ENCODE data around the gene WDR37. TPM values are rescaled to one million over a fixed set of nuclear protein-coding genes. Genes with fewer than 3 reads are reported as not detected.

The WDR37 gene
- polyA plus RNA-seq, 2 donors = 4.3 to 5.0 TPM

DNA sequence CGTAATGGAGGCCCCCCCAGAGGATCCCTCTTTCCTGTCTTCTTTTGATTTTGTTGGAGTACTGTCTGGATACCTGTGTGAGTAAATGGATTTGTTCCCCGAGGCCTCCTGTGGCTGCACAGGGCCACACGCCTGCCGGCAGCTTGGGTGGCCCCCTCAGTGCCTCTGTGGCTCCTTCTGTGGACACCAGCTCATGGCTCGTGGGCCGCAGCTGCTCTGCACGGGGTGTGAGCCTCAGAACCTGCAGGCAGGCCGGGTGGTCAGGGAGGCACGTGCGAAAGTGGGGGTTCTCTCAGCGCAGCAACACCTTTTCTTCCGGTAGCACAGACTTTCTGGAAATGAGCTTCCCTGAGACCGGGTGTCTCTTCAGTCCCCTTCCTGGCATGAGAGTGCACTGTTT is 70.3 kb downstream of the WDR37 start:
- H3K4me3 ChIP-seq (ENCODE audit: low read depth in 1 of 2, low read length in 2 of 2) = no peak overlapping the region
- H3K36me3 ChIP-seq (ENCODE audit: control insufficient read depth in 2 of 2, insufficient read depth in 2 of 2, low read length in 1 of 2) = peaks cover 24 to 52% of the 10 kb centered on the region in 2 donors
- WGBS, 2 donors = 91 to 93% methylated on average over 13 of the region's 13 CpGs

GRCh38 chr10:1127629-1128028 is 71.4 kb downstream of the WDR37 start:
- Histone ChIP-seq H3K27ac (ENCODE audit: low read depth in 2 of 2, low read length in 1 of 2) (no peak overlapping the region), H3K4me1 (ENCODE audit: control insufficient read depth in 2 of 2, insufficient read depth in 2 of 2, low read length in 1 of 2) (no peaks in the 10 kb centered on the region), H3K27me3 (ENCODE audit: control insufficient read depth in 1 of 2, insufficient read depth in 2 of 2, low read length in 2 of 2) (no peaks in the 10 kb centered on the region), H3K9me3 (ENCODE audit: control insufficient read depth in 2 of 2, insufficient read depth in 1 of 2, low read depth in 1 of 2, low read length in 1 of 2) (no peaks in the 10 kb centered on the region), H3K36me3 (ENCODE audit: control insufficient read depth in 2 of 2, insufficient read depth in 2 of 2, low read length in 1 of 2) (peaks cover 15 to 51% of the 10 kb centered on the region in 2 donors), H3K4me3 (ENCODE audit: low read depth in 1 of 2, low read length in 2 of 2) (no peak overlapping the region)
- WGBS, 2 donors = 92 to 94% methylated on average over 15 of the region's 15 CpGs

More for the DNA sequence above, 70.3 kb downstream of the WDR37 start:
- Histone ChIP-seq H3K9me3 (ENCODE audit: control insufficient read depth in 2 of 2, insufficient read depth in 1 of 2, low read depth in 1 of 2, low read length in 1 of 2) (no peaks in the 10 kb centered on the region), H3K27ac (ENCODE audit: low read depth in 2 of 2, low read length in 1 of 2) (no peak overlapping the region), H3K27me3 (ENCODE audit: control insufficient read depth in 1 of 2, insufficient read depth in 2 of 2, low read length in 2 of 2) (no peaks in the 10 kb centered on the region), H3K4me1 (ENCODE audit: control insufficient read depth in 2 of 2, insufficient read depth in 2 of 2, low read length in 1 of 2) (no peaks in the 10 kb centered on the region)

DNA sequence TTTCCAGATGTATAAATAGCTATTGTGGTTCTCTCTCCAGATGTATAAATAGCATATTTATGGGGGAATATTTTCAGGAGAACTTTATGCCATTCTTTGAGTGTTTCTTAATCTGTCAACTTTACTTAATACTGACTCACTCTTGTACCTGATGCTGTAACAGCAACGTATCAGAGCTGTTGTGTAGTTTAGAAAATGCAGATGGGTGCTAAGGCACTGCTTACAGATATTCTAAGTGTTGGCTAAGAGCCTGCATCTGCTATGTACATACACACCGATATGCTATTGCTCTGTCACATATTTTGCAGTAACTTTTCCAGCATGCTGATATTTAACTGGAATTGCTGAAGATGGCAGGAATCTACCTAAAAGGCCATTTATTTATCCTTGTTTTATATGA is 71.9 kb downstream of the WDR37 start:
- Histone ChIP-seq H3K27ac (ENCODE audit: low read depth in 2 of 2, low read length in 1 of 2) (no peak overlapping the region), H3K4me3 (ENCODE audit: low read depth in 1 of 2, low read length in 2 of 2) (no peak overlapping the region), H3K27me3 (ENCODE audit: control insufficient read depth in 1 of 2, insufficient read depth in 2 of 2, low read length in 2 of 2) (no peaks in the 10 kb centered on the region), H3K4me1 (ENCODE audit: control insufficient read depth in 2 of 2, insufficient read depth in 2 of 2, low read length in 1 of 2) (no peaks in the 10 kb centered on the region), H3K36me3 (ENCODE audit: control insufficient read depth in 2 of 2, insufficient read depth in 2 of 2, low read length in 1 of 2) (peaks cover 15 to 53% of the 10 kb centered on the region in 2 donors), H3K9me3 (ENCODE audit: control insufficient read depth in 2 of 2, insufficient read depth in 1 of 2, low read depth in 1 of 2, low read length in 1 of 2) (no peaks in the 10 kb centered on the region)
- WGBS, 2 donors = 70 to 74% methylated on average over 2 of the region's 2 CpGs

GRCh38 chr10:1128649-1129048 is 72.5 kb downstream of the WDR37 start:
- Histone ChIP-seq H3K27me3 (ENCODE audit: control insufficient read depth in 1 of 2, insufficient read depth in 2 of 2, low read length in 2 of 2) (no peaks in the 10 kb centered on the region), H3K27ac (ENCODE audit: low read depth in 2 of 2, low read length in 1 of 2) (no peak overlapping the region), H3K36me3 (ENCODE audit: control insufficient read depth in 2 of 2, insufficient read depth in 2 of 2, low read length in 1 of 2) (peaks cover 15 to 51% of the 10 kb centered on the region in 2 donors), H3K9me3 (ENCODE audit: control insufficient read depth in 2 of 2, insufficient read depth in 1 of 2, low read depth in 1 of 2, low read length in 1 of 2) (no peaks in the 10 kb centered on the region), H3K4me3 (ENCODE audit: low read depth in 1 of 2, low read length in 2 of 2) (no peak overlapping the region), H3K4me1 (ENCODE audit: control insufficient read depth in 2 of 2, insufficient read depth in 2 of 2, low read length in 1 of 2) (no peaks in the 10 kb centered on the region)
- 97 to 98% methylated on average over 21 of the region's 21 CpGs for WGBS, 2 donors

DNA sequence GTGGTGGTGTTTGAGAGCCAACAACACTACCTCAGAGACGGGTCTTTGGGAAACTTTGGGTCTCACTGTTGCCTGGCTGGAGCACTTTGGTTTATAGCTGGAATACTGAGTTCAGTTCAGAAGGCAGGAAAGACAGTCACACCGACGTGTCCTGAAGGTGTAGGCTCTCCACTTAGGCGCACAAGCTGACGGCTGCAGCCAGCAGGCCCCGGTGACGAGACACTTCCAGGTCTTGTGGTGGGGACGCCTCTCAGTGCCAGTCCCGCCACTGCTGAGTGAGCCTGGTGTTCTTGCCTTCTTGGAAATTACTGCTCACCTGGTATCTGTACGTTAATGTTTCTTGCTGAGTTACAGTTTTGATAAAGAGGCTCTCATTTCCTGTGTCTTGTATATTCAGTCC is 74.0 kb downstream of the WDR37 start:
- Histone ChIP-seq H3K27me3 (ENCODE audit: control insufficient read depth in 1 of 2, insufficient read depth in 2 of 2, low read length in 2 of 2) (no peaks in the 10 kb centered on the region), H3K27ac (ENCODE audit: low read depth in 2 of 2, low read length in 1 of 2) (no peak overlapping the region), H3K4me3 (ENCODE audit: low read depth in 1 of 2, low read length in 2 of 2) (no peak overlapping the region), H3K36me3 (ENCODE audit: control insufficient read depth in 2 of 2, insufficient read depth in 2 of 2, low read length in 1 of 2) (peaks cover 15 to 38% of the 10 kb centered on the region in 2 donors), H3K4me1 (ENCODE audit: control insufficient read depth in 2 of 2, insufficient read depth in 2 of 2, low read length in 1 of 2) (no peaks in the 10 kb centered on the region), H3K9me3 (ENCODE audit: control insufficient read depth in 2 of 2, insufficient read depth in 1 of 2, low read depth in 1 of 2, low read length in 1 of 2) (no peaks in the 10 kb centered on the region)
- 95 to 99% methylated on average over 10 of the region's 10 CpGs for WGBS, 2 donors

DNA sequence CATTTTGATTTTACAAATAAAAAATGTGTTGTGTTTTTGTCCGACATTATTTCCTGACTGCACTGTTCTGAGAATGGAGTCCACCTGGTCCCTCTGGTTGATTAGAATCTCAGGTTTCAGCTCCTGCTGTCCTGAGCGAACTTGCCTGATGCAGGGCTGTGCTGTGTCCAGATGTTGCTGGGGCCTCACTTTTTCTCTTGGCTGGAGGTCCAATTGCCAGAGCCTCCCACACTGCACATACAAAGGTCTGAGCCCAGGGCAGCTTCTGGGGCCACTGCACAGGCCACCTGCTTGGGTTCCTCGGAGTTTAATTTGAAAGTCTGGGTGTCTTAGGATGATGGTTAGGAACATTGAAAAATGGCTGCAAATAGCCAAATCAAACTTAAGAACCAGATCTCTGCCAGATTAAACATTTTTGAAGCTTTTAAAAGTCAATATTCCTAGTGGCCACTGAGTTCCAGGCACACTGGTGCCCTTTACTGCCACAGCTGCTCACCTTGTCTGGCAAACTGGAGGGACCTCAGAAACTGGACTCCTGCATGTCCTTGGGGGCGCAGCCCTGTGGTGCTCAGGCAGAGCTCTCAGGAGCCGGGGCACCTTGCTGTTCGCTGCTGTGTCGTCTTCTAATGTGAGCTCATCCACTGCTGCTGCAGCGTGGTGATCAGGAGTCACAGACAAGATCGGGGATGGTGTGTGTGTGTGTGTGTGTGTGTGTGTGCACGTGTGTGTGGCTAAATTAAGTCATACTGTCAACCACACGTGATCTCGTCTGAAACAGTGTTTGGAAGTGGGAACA is 75.0 kb downstream of the WDR37 start:
- H3K4me3 ChIP-seq (ENCODE audit: low read depth in 1 of 2, low read length in 2 of 2) = no peak overlapping the region
- WGBS, 2 donors = 95% methylated on average over 12 of the region's 12 CpGs
- no peaks in the 10 kb centered on the region for H3K9me3 ChIP-seq (ENCODE audit: control insufficient read depth in 2 of 2, insufficient read depth in 1 of 2, low read depth in 1 of 2, low read length in 1 of 2)
- H3K27ac ChIP-seq (ENCODE audit: low read depth in 2 of 2, low read length in 1 of 2) = no peak overlapping the region
- no peaks in the 10 kb centered on the region for H3K4me1 ChIP-seq (ENCODE audit: control insufficient read depth in 2 of 2, insufficient read depth in 2 of 2, low read length in 1 of 2)
- no peaks in the 10 kb centered on the region for H3K27me3 ChIP-seq (ENCODE audit: control insufficient read depth in 1 of 2, insufficient read depth in 2 of 2, low read length in 2 of 2)
- peaks cover 12 to 34% of the 10 kb centered on the region in 2 donors for H3K36me3 ChIP-seq (ENCODE audit: control insufficient read depth in 2 of 2, insufficient read depth in 2 of 2, low read length in 1 of 2)

DNA sequence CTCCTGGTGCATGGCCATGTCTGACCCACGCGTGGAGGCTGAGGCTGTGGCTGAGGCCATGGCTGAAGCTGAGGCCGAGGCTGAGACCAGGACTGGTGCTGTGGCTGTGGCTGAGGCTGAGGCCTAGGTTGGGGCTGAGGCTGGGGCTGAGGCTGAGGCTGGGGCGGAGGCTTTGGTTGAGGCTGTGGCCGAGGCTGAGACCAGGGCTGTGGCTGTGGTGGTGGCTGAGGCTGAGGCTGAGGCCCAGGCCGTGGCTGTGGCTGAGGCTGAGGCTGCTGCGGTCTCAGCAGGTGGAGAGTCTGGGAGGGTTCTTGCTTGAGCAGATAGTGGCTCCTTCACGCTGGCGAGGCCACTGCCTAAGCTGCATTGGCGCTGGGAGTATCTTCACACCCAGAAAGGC is 76.4 kb downstream of the WDR37 start:
- H3K36me3 ChIP-seq (ENCODE audit: control insufficient read depth in 2 of 2, insufficient read depth in 2 of 2, low read length in 1 of 2) = peaks cover 12 to 31% of the 10 kb centered on the region in 2 donors
- 77 to 83% methylated on average over 7 to 10 of the region's 10 CpGs for WGBS, 2 donors
- no peak overlapping the region for H3K27ac ChIP-seq (ENCODE audit: low read depth in 2 of 2, low read length in 1 of 2)
- no peaks in the 10 kb centered on the region for H3K4me1 ChIP-seq (ENCODE audit: control insufficient read depth in 2 of 2, insufficient read depth in 2 of 2, low read length in 1 of 2)
- no peaks in the 10 kb centered on the region for H3K9me3 ChIP-seq (ENCODE audit: control insufficient read depth in 2 of 2, insufficient read depth in 1 of 2, low read depth in 1 of 2, low read length in 1 of 2)
- H3K27me3 ChIP-seq (ENCODE audit: control insufficient read depth in 1 of 2, insufficient read depth in 2 of 2, low read length in 2 of 2) = no peaks in the 10 kb centered on the region
- no peak overlapping the region for H3K4me3 ChIP-seq (ENCODE audit: low read depth in 1 of 2, low read length in 2 of 2)

- peaks cover 12 to 30% of the 10 kb centered on the region in 2 donors for H3K36me3 ChIP-seq (ENCODE audit: control insufficient read depth in 2 of 2, insufficient read depth in 2 of 2, low read length in 1 of 2)
- no peaks in the 10 kb centered on the region for H3K27me3 ChIP-seq (ENCODE audit: control insufficient read depth in 1 of 2, insufficient read depth in 2 of 2, low read length in 2 of 2)
- peaks cover 2 to 4% of the 10 kb centered on the region in 2 donors for H3K9me3 ChIP-seq (ENCODE audit: control insufficient read depth in 2 of 2, insufficient read depth in 1 of 2, low read depth in 1 of 2, low read length in 1 of 2)
- H3K27ac ChIP-seq (ENCODE audit: low read depth in 2 of 2, low read length in 1 of 2) = no peak overlapping the region
- 95 to 98% methylated on average over 3 of the region's 3 CpGs for WGBS, 2 donors
- H3K4me1 ChIP-seq (ENCODE audit: control insufficient read depth in 2 of 2, insufficient read depth in 2 of 2, low read length in 1 of 2) = no peaks in the 10 kb centered on the region
- H3K4me3 ChIP-seq (ENCODE audit: low read depth in 1 of 2, low read length in 2 of 2) = no peak overlapping the region
These were observed 77.4 kb downstream of the WDR37 start for GRCh38 chr10:1133495-1134045.

GRCh38 chr10:1134156-1134555 is 78.0 kb downstream of the WDR37 start:
- WGBS, 2 donors = 62 to 63% methylated on average over 2 of the region's 2 CpGs
- Histone ChIP-seq H3K36me3 (ENCODE audit: control insufficient read depth in 2 of 2, insufficient read depth in 2 of 2, low read length in 1 of 2) (peaks cover 9 to 25% of the 10 kb centered on the region in 2 donors), H3K9me3 (ENCODE audit: control insufficient read depth in 2 of 2, insufficient read depth in 1 of 2, low read depth in 1 of 2, low read length in 1 of 2) (peaks cover 2 to 4% of the 10 kb centered on the region in 2 donors), H3K27ac (ENCODE audit: low read depth in 2 of 2, low read length in 1 of 2) (no peak overlapping the region), H3K27me3 (ENCODE audit: control insufficient read depth in 1 of 2, insufficient read depth in 2 of 2, low read length in 2 of 2) (no peaks in the 10 kb centered on the region), H3K4me3 (ENCODE audit: low read depth in 1 of 2, low read length in 2 of 2) (no peak overlapping the region), H3K4me1 (ENCODE audit: control insufficient read depth in 2 of 2, insufficient read depth in 2 of 2, low read length in 1 of 2) (no peaks in the 10 kb centered on the region)

DNA sequence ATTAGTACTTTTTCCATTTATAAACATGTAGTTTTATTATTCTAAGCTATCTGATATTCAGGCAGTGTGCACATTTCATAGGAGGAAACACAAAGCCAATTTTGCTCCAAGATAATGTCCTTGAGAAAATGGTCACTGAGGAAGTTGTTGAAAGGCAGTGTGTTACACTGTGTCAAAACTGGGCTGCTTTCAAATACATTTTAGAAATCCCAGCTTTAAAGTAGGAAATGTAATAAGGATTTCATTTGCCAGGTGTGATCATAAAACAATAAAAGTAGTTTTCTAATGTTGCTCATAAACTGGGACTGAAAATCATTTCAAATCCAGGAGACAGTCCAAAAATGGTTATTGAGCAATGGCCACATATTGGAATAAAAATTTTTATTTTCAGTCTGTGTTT is 80.1 kb downstream of the WDR37 start:
- Histone ChIP-seq H3K9me3 (ENCODE audit: control insufficient read depth in 2 of 2, insufficient read depth in 1 of 2, low read depth in 1 of 2, low read length in 1 of 2) (peaks cover 2 to 4% of the 10 kb centered on the region in 2 donors), H3K27me3 (ENCODE audit: control insufficient read depth in 1 of 2, insufficient read depth in 2 of 2, low read length in 2 of 2) (no peaks in the 10 kb centered on the region), H3K4me3 (ENCODE audit: low read depth in 1 of 2, low read length in 2 of 2) (no peak overlapping the region), H3K36me3 (ENCODE audit: control insufficient read depth in 2 of 2, insufficient read depth in 2 of 2, low read length in 1 of 2) (peaks cover 0 to 8% of the 10 kb centered on the region in 2 donors), H3K27ac (ENCODE audit: low read depth in 2 of 2, low read length in 1 of 2) (no peak overlapping the region), H3K4me1 (ENCODE audit: control insufficient read depth in 2 of 2, insufficient read depth in 2 of 2, low read length in 1 of 2) (no peaks in the 10 kb centered on the region)

Data from esophagus (tissue), 2 donors.